ENCODE measurements around the gene BPIFB1. TPM values are rescaled to one million over a fixed set of nuclear protein-coding genes. Genes with fewer than 3 reads are reported as not detected.

The BPIFB1 gene
- total and polyA plus RNA-seq, 9 donors = 0.15 TPM; not detected in 8

- WGBS, 3 donors = 60 to 68% (median 67%) methylated on average over 12 of the region's 12 CpGs
- Histone ChIP-seq H3K4me1 (ENCODE audit: insufficient read depth) (no peaks in the 10 kb centered on the region), H3K36me3 (no peaks in the 10 kb centered on the region), H3K4me3 (no peak overlapping the region), H3K27me3 (no peaks in the 10 kb centered on the region), H3K27ac (no peak overlapping the region), H3K9me3 (no peaks in the 10 kb centered on the region)
- TF ChIP-seq POLR2A (IDR thresholded peaks at IDR 0.05) (no peak), CTCF (IDR thresholded peaks at IDR 0.05) (no peak), EP300 (IDR thresholded peaks at IDR 0.05) (no peak)
- intact Hi-C loops (cut with DNase I) = no loop called here
- DNase-seq = no peak
Measured at GRCh38 chr20:33276303-33277113, 6.5 kb upstream of the BPIFB1 start.

- 35 to 47% (median 39%) methylated on average over 13 of the region's 13 CpGs for WGBS, 3 donors
- intact Hi-C loops (cut with DNase I) = no loop called here
- no peaks in the 10 kb centered on the region for H3K36me3 ChIP-seq
- H3K9me3 ChIP-seq = no peaks in the 10 kb centered on the region
- no peak for DNase-seq
- no peaks in the 10 kb centered on the region for H3K4me1 ChIP-seq (ENCODE audit: insufficient read depth)
- no peak for TF ChIP-seq EP300 (IDR thresholded peaks at IDR 0.05)
- TF ChIP-seq CTCF (IDR thresholded peaks at IDR 0.05) = no peak
- no peak for TF ChIP-seq POLR2A (IDR thresholded peaks at IDR 0.05)
- H3K27me3 ChIP-seq = no peaks in the 10 kb centered on the region
- no peak overlapping the region for H3K4me3 ChIP-seq
- H3K27ac ChIP-seq = no peak overlapping the region
Measured at GRCh38 chr20:33277471-33278441, 5.3 kb upstream of the BPIFB1 start.

- Histone ChIP-seq H3K27ac (no peak overlapping the region), H3K9me3 (no peaks in the 10 kb centered on the region), H3K36me3 (no peaks in the 10 kb centered on the region), H3K4me1 (ENCODE audit: insufficient read depth) (no peaks in the 10 kb centered on the region), H3K27me3 (no peaks in the 10 kb centered on the region), H3K4me3 (no peak overlapping the region)
- TF ChIP-seq EP300 (IDR thresholded peaks at IDR 0.05) = no peak
- intact Hi-C loops (cut with DNase I) = no loop called here
- DNase-seq = no peak
- 72 to 79% (median 76%) methylated on average over 3 of the region's 3 CpGs for WGBS, 3 donors
Measured at GRCh38 chr20:33278700-33279099, 4.3 kb upstream of the BPIFB1 start.

GRCh38 chr20:33279261-33279910 is 3.6 kb upstream of the BPIFB1 start:
- H3K27me3 ChIP-seq = no peaks in the 10 kb centered on the region
- H3K36me3 ChIP-seq = no peaks in the 10 kb centered on the region
- no peaks in the 10 kb centered on the region for H3K9me3 ChIP-seq
- H3K4me1 ChIP-seq (ENCODE audit: insufficient read depth) = no peaks in the 10 kb centered on the region
- TF ChIP-seq EP300 (IDR thresholded peaks at IDR 0.05) (no peak), POLR2A (IDR thresholded peaks at IDR 0.05) (no peak)
- no peak overlapping the region for H3K4me3 ChIP-seq
- DNase-seq = no peak
- H3K27ac ChIP-seq = no peak overlapping the region
- intact Hi-C loops (cut with DNase I) = no loop called here
- 70 to 74% (median 71%) methylated on average over 6 of the region's 6 CpGs for WGBS, 3 donors

GRCh38 chr20:33280000-33280680 is 2.9 kb upstream of the BPIFB1 start:
- no peaks in the 10 kb centered on the region for H3K9me3 ChIP-seq
- H3K36me3 ChIP-seq = no peaks in the 10 kb centered on the region
- intact Hi-C loops (cut with DNase I) = no loop called here
- DNase-seq = no peak
- WGBS, 3 donors = 73 to 81% (median 76%) methylated on average over 9 of the region's 9 CpGs
- no peaks in the 10 kb centered on the region for H3K27me3 ChIP-seq
- no peak for TF ChIP-seq EP300 (IDR thresholded peaks at IDR 0.05)
- no peak for TF ChIP-seq CTCF (IDR thresholded peaks at IDR 0.05)
- no peak for TF ChIP-seq POLR2A (IDR thresholded peaks at IDR 0.05)
- no peaks in the 10 kb centered on the region for H3K4me1 ChIP-seq (ENCODE audit: insufficient read depth)
- H3K27ac ChIP-seq = no peak overlapping the region
- no peak overlapping the region for H3K4me3 ChIP-seq

All from ovary (tissue), 9 donors.